HL-60 (cell line): ENCODE data around the gene MAOA.

Source experiments
- CTCF ChIP-seq: IDR thresholded peaks from one replicate; pipeline ENCODE4 v1.5.1; 2011; ENCODE audit warnings: low read length, control low read depth, inconsistent platforms; ENCODE audit not compliant: insufficient read depth
- POLR2AphosphoS5 ChIP-seq: IDR thresholded peaks from 2 replicates; pipeline ENCODE4 v1.6.1; 2012; ENCODE audit warnings: low read depth
- REST ChIP-seq: IDR thresholded peaks from 2 replicates; pipeline ENCODE4 v1.6.1; 2012; ENCODE audit warnings: low read depth; ENCODE audit not compliant: insufficient replicate concordance

- no peak for TF ChIP-seq CTCF
- no peak for TF ChIP-seq POLR2AphosphoS5
- TF ChIP-seq REST, result no peak
Measured at GRCh38 chrX:43627669-43628068, 28.4 kb upstream of the MAOA start.
